HG03103 (cell line): ENCODE data around the gene DRAXIN.
"Not testable (repeated sequence)": the region's sequence is repeated elsewhere in the genome, so short reads cannot be mapped to it uniquely, and the experiment has no call there.

Source experiments
- ATAC-seq: cut with Tn5 transposase; IDR thresholded peaks from one replicate; pipeline ENCODE4 v1.9.1; 2021; ENCODE audit warnings: low read depth; ENCODE audit not compliant: unreplicated experiment

Gene DRAXIN, protein sequence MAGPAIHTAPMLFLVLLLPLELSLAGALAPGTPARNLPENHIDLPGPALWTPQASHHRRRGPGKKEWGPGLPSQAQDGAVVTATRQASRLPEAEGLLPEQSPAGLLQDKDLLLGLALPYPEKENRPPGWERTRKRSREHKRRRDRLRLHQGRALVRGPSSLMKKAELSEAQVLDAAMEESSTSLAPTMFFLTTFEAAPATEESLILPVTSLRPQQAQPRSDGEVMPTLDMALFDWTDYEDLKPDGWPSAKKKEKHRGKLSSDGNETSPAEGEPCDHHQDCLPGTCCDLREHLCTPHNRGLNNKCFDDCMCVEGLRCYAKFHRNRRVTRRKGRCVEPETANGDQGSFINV

DNA sequence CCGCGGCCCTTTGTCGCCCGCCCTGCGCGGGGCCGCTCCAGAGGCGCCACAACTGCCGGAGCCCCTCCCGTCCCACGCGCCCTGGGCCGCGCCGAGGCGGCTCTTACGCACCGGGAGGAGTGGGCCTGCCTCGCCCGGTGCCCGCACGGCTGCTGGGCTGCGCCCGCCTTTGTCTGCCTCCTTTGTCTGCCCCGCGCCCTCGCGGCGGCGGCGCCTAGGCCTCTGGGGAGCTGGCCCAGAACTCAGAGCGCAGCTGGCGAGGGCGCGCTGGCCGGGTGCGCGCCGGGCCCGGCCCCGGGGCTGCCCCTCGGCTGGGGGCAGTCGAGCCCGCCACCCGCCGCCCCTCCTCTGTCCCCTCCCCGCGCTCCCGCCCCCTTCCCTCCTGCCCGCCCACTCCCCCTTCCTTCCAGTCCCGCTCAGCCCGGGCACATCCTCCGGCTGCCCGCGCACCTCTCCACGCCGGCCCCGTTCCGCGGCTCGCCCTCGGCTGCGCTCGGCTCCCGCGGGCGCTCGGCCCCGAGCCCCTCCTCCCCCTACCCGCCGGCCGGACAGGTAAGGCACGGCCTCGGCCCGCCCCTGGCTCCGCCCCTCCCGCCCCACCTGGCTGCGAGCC is at the start of gene DRAXIN:
TSS of gene DRAXIN (plus strand) at position 409 of the 613 bp plus-strand sequence. CDS start 14,549 bp downstream, outside the sequence.
- ATAC-seq: no peak

DNA sequence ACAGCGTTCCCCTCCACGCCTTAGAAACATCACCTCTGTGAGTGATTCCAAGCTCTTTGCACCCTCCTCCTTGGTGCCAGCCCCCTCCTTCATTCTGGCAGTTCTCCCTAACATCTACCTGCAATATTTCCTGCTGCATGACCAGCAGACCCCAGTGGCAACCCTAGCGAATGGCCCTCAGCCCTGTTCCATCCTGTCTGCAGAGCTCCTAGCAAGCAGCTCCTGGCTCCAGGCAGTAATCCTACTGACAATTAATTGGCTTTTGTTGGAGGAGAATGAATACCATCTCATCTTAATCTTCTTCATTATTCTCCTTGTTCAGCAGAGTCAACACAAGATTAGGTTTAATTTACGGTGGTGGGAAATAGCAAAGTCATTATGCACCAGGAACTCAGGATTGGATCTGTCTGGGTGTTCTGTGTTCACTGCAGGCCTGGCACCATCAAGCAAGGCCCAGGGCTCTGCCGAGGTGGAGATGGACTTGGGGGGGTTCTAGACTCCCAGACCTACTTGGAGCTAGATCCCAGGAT is 49.7 kb upstream of the DRAXIN start:
- ATAC-seq: no peak

DNA sequence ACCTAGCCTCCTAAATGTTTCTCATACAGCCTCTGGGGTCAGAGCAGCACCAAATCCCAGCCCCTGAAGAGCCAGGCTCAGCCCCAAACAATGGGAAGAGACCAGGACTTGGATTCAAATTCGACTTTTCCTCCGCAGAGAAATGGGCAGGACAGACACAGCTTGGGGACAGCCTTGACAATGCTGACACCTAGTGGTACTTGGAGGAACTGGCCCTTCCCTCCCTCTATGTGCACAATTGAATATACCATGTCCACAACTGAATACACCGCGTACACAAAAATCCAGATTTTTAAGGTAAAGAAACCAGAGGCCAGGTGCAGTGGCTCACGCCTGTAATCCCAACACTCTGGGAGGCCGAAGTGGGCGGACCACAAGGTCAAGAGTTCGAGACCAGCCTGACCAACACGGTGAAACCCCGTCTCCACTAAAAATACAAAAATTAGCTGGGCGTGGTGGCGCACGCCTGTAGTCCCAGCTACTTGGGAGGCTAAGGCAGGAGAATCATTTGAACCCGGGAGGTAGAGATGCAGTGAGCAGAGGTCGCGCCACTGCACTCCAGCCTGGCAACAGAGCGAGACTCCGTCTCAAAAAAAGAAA is 49.0 kb upstream of the DRAXIN start:
- not testable (repeated sequence) for ATAC-seq

DNA sequence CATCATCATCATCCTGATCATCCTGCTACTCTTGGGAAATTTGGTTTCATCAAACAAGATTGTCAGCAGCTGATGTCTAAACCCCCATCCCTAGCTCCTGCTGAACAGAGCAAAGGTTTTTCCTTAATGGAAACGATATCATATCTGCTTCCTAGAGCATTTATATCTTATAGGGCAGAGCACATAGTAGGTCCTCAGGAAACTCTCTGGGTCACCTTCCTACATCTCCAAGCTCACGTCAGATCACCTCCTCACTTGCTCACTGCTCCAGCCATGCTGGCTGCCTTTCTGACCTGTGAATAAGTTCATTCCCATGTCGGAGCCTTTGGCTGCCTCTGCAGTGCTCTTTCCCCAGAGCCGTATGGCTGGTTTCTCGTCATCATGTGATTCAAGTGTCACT is 47.7 kb upstream of the DRAXIN start:
- ATAC-seq: no peak

DNA sequence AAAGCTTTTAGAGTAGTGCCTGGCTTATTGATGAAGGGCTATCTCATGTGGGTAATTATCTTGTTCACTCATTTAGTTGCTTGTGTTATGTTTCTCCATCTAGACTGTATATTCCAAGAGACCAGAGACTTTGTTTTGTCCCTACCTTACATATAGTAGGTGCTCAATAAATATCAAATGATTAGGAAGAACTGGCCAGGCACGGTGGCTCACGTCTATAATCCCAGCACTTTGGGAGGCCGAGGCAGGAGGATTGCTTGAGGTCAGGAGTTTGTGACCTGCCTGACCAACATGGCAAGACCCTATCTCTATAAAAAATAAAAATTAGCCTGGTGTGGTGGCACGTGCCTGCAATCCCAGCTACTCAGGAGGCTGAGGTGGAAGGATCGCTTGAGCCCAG is 46.2 kb upstream of the DRAXIN start:
- no peak for ATAC-seq

DNA sequence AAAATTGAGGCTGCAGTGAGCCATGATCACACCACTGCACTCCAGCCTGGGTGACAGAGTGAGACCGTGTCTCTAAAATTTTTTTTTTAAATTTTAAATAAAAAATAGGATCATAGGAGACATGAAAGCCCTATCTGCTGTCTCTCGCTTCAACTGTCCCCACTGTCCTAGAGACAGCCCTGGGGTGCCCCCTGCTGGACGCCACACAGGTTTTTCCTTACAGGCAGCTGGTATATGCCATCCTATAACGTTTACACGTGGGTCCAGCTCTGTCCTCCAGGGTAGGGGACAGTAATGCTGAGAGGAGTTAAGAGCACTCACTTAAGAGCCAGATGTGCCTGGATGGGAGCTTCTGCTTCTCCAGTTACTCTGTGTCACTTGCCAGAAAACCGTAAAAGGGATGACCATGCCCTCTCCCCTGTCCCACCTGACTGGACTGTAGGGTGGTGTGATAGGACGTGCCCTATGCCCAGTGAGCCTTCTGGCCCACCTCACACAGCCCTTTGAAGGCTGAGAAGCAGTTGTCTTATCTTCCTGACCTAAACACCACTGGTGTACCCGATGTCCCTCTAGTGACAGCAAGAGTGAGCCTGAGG is 45.7 kb upstream of the DRAXIN start:
- no peak for ATAC-seq

DNA sequence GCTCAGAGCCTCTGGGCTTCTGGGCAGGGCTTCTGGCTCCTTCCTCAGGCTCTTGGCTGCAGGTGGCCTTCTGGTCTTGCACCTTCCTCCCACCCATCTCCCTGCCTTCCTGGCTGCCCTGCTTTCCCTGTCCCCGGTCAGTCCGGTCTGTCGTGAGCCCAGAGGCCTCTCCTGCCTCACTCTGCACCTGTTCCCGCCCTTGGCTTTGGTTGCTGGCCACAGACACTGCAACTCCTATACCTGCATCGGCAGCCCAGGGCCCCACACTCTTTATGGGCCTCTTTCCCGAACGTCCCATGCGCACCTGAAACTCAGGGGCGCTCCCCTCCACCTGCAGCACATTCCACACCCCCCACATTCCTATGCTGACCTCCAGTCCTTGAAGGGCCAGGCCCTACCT is 45.2 kb upstream of the DRAXIN start:
- no peak for ATAC-seq

DNA sequence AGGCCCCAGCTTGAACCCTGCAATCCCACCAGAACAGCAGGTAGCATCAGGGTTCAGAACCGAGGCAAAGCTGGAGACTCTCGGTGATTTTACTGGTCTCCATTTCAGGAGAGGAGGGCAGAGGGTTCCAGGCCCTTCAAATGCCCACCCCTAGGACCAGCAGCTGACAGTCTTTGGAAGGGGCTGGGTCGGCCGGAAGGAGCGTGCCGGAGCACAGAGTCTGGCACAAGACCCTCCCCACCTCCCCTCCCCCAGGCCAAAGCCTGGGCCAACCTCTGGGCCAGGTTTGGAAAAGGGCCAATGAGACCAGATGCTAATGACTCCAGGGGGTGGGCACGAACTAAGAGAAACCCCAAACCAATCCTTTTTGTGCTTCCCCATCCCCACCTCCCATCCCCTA is 44.2 kb upstream of the DRAXIN start:
- no peak for ATAC-seq

DNA sequence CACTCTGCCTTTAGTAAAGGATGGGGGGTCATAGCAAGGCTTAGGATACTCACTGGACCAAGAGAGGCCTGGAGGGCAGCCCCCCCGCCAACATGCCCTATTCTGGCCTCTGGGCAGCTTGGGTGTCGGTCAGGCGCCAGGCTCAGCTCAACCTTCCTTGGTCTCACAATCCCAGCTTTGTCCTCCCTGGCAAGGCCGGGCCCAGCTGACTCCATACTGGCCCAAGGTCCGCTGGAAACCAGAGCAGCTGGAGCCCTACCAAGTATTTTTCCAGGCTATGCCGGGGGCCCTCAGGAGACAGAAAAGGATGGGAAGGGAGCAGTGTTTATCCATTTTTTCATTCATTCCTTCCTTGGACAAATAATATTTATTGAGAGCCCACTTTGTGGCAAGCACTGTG is 43.5 kb upstream of the DRAXIN start:
- no peak for ATAC-seq

DNA sequence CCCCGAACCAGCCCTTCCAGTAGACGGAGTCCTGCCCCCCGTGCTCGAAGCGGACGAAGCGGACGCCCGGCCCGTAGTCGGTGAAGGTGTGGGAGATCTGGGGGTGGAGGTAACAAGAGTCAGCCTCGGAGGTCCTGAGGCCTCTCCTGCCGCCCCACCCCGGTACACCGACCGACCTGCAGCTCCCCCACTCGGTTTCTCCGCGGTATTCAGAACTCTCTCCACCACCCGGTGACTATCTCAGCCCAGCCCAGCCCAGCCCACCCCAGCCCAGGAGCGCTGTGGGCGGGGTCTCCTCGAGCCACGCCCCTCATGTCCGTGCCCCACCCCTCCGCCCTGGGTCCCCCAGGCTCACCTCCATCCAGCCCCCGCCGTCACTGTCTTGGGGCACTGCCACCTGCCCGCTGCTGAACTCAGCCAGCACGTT is 42.8 kb upstream of the DRAXIN start:
- ATAC-seq: no peak

DNA sequence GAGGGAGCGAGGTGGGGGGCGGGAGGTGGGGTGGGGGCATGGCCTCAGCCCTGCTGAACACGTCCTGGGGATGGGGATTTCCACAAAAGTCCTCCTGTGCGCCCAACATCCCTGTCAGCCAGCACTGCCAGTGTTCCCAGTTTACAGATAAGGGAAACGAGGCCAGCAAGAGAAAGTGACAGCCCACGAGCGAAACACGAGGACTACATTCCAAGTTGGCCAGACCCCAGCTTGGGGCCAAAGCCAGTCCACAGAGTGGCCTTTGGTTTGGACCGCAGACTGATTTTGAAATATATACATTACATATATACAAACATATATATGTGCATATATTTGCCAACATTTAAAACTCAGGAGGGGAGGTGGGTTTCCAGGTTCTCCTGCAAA is 42.3 kb upstream of the DRAXIN start:
- no peak for ATAC-seq

DNA sequence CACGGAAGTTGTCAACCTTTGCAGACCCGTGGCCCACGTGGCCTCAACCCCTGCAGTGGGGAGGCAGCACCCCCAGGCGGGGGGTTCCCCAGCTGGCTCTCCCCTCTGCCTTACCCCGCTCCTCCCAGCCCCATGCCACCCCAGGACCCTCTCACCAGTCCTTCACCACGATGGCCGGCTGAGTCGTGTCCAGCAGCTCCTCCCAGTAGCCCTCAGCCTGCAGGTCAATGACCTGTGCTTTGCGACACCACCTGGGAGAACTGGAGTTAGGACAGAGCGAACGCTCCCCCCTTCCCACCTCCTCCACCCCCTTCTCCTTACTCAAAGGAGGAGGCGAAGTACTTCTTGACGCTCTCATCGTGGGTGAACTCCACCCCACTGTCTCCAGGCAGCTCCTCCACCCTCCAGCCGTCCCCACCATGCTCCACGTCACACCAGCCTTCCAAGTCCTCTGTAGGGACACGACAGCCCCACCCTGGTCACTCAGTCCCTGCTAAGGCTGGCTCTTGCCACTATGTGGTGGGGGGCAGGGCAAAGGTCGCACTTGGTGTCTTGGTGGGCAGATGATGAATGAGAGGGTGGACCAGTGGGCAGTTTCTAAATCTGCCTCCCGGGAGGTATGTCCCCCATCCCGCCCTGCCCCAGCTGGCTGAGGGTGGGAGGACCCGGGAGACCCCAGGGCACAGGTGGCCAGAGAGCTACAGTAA is 41.7 kb upstream of the DRAXIN start:
- ATAC-seq: no peak

DNA sequence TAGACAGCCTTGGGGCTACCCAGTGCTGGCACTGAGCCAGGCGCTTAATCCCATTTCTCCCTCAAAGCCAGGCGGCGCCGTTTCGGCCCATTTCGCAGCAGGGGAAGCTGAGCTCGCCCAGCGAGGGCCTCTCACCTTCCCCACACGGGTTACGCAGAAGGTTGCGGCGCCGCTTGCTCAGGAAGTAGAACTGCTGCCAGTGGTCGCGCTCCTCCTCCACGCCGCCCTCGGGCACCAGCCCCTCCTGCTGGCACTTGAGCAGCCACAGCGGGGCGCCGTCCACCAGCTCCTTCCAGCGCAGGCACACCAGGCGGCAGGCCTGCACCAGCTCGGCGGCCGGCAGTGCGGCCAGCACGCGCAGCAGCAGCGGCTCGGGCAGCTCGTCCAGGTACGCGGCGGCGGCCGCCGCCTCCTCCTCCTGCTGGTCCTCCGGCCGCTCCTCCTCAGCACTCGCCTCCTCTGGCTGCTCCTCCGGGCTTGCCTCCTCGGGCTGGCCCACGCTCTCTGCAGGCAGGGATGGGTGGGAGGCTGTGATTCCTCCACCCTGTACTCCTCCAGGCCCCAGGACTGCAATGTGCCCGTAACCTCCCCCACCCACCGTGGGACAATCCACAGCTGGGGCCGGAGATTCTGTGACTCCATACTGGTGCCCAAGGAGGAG is 41.0 kb upstream of the DRAXIN start:
- no peak for ATAC-seq

DNA sequence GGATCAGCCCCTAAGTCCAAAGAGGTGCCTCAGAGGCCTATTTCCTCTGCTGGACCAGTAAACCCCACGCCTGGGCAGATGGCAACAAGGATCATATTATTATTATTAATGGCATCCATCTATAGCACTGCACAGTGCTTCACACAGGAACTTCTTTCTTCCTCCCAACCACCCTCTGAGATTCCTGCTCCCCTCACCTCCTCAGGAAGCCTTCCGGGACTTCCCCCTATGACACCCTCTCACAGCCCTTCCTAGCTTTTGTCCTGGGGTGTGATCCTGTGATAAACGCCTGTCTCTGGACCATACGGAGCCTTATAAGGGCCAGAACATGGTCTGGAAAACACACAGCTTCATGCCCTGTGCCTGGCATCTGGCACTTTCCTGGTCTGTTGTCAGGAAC is 40.5 kb upstream of the DRAXIN start:
- no peak for ATAC-seq

DNA sequence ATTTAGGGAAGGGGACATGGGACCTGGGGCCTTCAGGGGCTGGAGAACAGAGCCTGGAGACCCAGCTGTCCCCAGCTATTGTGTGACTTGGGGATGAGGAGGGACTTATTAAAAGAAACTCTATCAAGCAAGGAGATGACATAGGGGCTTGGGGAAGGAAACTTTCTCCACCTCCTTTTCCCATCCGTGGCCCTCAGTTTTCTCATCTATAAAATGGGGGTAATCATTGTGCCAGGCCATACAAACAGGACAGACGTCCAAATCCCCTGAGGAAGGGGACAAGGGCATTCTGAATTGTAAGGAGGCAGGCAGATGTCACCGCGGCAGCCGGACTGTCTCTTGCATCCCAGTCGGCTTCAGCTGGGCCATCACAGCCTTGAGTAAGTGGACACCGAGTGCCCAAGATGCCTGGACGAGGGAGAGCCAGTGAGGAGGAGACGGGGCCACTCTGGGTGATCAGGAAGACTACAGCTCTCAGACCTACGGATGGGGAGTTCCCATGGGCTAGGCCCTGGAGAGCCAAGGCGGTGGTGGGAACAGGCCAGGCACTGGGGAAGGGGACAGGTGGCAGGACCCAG is 39.2 kb upstream of the DRAXIN start:
- no peak for ATAC-seq

DNA sequence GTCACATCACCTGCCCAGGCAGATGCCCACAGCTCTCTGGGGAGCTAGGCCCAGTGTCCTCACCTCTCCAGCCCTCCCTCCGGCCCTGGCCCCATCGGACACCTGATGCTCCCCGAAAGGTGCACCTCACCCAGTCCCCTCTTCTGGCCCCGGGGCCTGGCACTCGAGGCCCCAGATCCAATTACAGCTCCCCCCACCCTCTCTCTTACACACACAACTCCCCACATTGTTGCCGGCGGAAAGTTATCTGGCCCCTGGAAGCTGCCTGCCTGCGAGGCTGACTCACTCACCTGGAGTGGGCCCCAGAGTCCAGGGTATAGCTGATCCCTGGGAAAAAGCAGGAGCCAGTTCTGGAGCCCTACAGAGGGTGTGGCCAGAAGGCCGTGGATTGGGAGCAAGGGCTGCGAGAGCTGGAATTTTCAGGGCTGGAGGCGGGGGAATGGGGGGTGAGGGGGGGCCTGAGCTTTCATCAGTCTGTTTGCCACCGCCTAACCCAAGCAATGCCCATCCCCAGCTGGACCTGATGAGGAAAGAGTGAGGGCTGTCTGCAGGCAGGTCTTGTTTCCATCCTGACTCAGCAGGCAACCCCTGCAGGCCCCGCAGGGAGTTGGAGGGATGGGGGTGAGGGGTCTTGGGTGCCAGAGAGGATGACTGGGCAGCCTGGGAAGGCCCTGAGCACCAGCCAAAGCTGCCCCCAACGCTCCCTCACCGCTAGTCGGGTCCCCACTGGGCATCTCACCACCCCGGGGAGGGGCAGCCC is 38.2 kb upstream of the DRAXIN start:
- ATAC-seq: no peak

DNA sequence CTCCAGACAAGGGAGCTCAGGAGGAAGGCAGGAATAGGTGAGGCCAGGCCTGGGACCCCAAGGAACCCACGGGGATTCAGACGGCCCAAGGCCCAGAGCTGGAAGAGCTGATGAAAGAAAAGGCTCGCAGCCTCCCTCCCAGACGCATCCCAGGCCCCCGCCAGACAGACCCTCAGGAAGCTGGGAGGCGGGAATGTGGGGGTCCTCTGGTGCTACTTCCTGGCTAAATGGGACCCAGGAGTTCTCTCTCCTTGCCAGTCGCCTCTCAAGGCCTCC is 37.7 kb upstream of the DRAXIN start:
- no peak for ATAC-seq

DNA sequence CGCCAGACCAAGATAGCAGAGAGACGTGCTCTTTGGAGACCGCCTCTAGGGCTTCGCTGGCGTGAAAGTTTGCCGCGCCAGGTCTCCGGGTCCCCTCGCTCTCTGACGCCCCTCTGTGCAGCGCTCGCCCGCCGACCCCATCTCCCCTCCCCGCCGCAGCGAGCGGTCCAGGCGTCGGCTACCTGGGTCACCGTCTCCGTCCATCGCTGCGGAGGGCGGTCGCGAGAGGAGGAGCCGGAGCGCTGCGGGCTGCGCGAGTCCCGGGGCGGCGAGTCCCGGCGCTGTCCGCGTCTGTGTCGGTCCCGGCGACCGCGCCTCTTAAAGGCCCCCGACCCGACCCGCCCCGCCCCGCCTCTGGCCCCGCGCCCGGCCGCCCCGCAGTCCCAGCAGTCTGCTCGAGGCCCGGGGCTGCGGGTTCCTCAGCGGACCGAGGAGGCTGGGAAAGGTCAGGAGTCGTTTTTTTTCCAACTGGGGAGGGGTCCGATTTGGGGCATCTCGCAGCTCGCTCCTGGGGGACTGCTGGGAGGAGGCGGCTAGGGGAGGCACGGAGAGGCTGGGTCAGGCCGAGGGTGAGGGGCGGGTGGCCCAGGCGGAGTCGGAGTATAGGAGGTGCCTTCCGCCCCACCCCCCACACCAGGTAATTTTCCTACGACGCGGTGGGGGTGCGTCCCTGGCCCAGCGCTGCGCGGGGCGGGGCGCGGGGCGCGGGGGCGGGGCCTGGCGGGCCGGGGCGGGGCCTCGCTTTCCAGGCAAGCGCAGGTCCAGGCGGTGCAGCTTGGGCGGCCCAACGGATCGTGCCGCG is 37.2 kb upstream of the DRAXIN start, which contains the start of the genes FBXO2 and FBXO44:
TSS of gene FBXO2 (minus strand) at position 293 of the 802 bp plus-strand sequence. CDS start at position 204, 89 bp downstream.
TSS of gene FBXO44 (plus strand) at position 741 of the 802 bp plus-strand sequence. CDS start 959 bp downstream, outside the sequence.
- no peak for ATAC-seq
